PC-9 (cell line): ENCODE measurements around the gene RAB11FIP4.

Experiments
- CTCF ChIP-seq: fragments of 200-600 bp; sonication (generic); conservative IDR thresholded peaks from 2 replicates; pipeline ENCODE4 v1.6.1; 2017; ENCODE audit warnings: mixed run types, antibody characterized with exemption, mild to moderate bottlenecking, moderate library complexity
- EZH2 ChIP-seq: fragments of 200-600 bp; sonication (generic); IDR thresholded peaks from 2 replicates; pipeline ENCODE4 v1.8.0; 2017; ENCODE audit warnings: antibody characterized with exemption, low read depth

DNA sequence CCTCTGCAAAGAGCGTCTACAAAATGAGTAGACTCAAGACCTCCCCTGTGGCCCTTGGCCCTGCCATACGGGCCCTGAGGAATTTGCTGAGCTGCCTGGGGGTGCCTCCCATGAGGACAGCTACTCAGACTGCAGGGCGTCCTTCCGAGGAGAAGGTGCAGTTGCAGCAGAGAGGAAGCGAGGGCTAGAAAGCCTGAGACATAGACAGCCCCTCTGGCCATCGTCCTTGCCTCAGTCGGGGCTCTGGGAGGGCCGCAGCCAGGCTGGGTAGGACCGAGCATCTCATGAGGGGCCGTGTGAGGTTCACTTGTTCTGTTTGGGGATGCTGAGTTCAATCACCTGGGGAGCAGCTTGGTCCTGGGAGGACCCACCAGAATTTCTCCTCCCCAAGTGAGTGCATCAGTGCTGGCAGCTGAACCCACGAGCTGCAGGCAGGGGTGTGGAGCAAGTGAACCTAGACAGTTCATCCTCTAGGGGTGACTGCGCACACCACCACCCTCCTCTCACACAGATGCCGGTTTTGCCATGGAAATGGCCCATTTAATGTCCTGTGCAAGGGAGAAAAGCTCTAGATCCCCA lies 20.3 kb downstream of the RAB11FIP4 start:
- TF ChIP-seq CTCF: no peak
- TF ChIP-seq EZH2: no peak
